ENCODE results near the gene MYO1F.
"Not testable (repeated sequence)": the region's sequence is repeated elsewhere in the genome, so short reads cannot be mapped to it uniquely, and the experiment has no call there.

MYO1F gene

GRCh38 chr19:8600064-8600463, 22.8 kb upstream of the MYO1F start:
- no peak for DNase-seq (ENCODE audit: low read depth)

- no peak for DNase-seq (ENCODE audit: low read depth)
Measured at GRCh38 chr19:8596168-8596567, 18.9 kb upstream of the MYO1F start.

GRCh38 chr19:8595651-8596050, 18.4 kb upstream of the MYO1F start:
- no peak for DNase-seq (ENCODE audit: low read depth)

GRCh38 chr19:8593931-8594330, 16.7 kb upstream of the MYO1F start:
- DNase-seq (ENCODE audit: low read depth), result no peak

GRCh38 chr19:8592231-8593009, 15.2 kb upstream of the MYO1F start:
- DNase-seq (ENCODE audit: low read depth), result peak; percentile 96

- no peak for DNase-seq (ENCODE audit: low read depth)
Measured at GRCh38 chr19:8589177-8589714, 12.0 kb upstream of the MYO1F start.

- DNase-seq (ENCODE audit: low read depth), result no peak
Measured at GRCh38 chr19:8585894-8586750, 8.9 kb upstream of the MYO1F start.

- DNase-seq (ENCODE audit: low read depth), result no peak
Measured at GRCh38 chr19:8584965-8585893, 8.0 kb upstream of the MYO1F start.

GRCh38 chr19:8580710-8581281, 3.6 kb upstream of the MYO1F start:
- DNase-seq (ENCODE audit: low read depth), result peak; percentile 75

- peak; percentile 71 for DNase-seq (ENCODE audit: low read depth)
Measured at GRCh38 chr19:8578642-8579265, 1.5 kb upstream of the MYO1F start.

GRCh38 chr19:8577741-8578140, 499 bp upstream of the MYO1F start:
- no peak for DNase-seq (ENCODE audit: low read depth)

GRCh38 chr19:8576273-8576993, 809 bp downstream of the MYO1F start:
- DNase-seq (ENCODE audit: low read depth), result no peak

GRCh38 chr19:8575467-8575997, 1.7 kb downstream of the MYO1F start:
- no peak for DNase-seq (ENCODE audit: low read depth)

- DNase-seq (ENCODE audit: low read depth), result not testable (repeated sequence)
Measured at GRCh38 chr19:8574619-8574922, 2.7 kb downstream of the MYO1F start.

GRCh38 chr19:8573316-8573715, 3.9 kb downstream of the MYO1F start:
- DNase-seq (ENCODE audit: low read depth), result no peak

GRCh38 chr19:8571006-8571411, 6.2 kb downstream of the MYO1F start:
- no peak for DNase-seq (ENCODE audit: low read depth)

GRCh38 chr19:8569066-8569771, 8.0 kb downstream of the MYO1F start:
- peak; percentile 47 for DNase-seq (ENCODE audit: low read depth)

- DNase-seq (ENCODE audit: low read depth), result no peak
Measured at GRCh38 chr19:8567522-8568172, 9.6 kb downstream of the MYO1F start.

GRCh38 chr19:8566855-8567254, 10.4 kb downstream of the MYO1F start:
- DNase-seq (ENCODE audit: low read depth), result no peak
